ENCODE results near the gene CYBRD1.
"Not testable (repeated sequence)": the region's sequence is repeated elsewhere in the genome, so short reads cannot be mapped to it uniquely, and the experiment has no call there.

Gene CYBRD1

DNA sequence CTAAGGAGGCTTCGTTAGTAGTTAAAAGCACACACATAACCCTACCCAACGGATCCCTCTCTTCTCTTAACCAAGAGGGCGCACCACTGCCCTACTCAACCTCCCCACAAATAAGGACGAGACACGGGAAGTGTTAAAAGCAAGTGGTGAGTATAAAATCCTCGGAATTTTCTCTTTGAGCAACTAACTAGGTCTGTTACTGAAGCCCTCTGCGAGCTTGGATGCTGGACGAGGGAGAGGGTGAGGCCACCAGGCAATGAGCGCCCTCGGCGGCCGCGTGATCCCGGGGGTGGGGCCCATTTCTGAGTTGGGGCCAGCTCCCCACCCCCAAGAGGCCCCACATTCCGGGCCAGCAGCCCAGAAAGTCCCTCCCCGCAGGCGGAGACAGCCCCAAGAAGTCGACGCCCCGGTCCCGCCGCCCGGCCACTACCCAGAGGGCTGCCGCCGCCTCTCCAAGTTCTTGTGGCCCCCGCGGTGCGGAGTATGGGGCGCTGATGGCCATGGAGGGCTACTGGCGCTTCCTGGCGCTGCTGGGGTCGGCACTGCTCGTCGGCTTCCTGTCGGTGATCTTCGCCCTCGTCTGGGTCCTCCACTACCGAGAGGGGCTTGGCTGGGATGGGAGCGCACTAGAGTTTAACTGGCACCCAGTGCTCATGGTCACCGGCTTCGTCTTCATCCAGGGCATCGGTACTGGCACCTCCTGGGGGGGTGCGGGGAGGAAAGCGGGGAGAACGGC is at the start of gene CYBRD1:
TSS of gene CYBRD1 (plus strand) at position 423 of the 736 bp plus-strand sequence. CDS start at position 495, 72 bp downstream.
- peak; percentile 48 for DNase-seq (ENCODE audit: low spot score)

- DNase-seq (ENCODE audit: low spot score) = no peak
Measured at GRCh38 chr2:171475979-171476378, 46.3 kb upstream of the CYBRD1 start.

- DNase-seq (ENCODE audit: low spot score) = no peak
Measured at GRCh38 chr2:171478345-171478744, 43.9 kb upstream of the CYBRD1 start.

- DNase-seq (ENCODE audit: low spot score) = no peak
Measured at GRCh38 chr2:171479154-171479814, 43.0 kb upstream of the CYBRD1 start.

- DNase-seq (ENCODE audit: low spot score) = no peak
Measured at GRCh38 chr2:171480908-171481307, 41.4 kb upstream of the CYBRD1 start.

DNA sequence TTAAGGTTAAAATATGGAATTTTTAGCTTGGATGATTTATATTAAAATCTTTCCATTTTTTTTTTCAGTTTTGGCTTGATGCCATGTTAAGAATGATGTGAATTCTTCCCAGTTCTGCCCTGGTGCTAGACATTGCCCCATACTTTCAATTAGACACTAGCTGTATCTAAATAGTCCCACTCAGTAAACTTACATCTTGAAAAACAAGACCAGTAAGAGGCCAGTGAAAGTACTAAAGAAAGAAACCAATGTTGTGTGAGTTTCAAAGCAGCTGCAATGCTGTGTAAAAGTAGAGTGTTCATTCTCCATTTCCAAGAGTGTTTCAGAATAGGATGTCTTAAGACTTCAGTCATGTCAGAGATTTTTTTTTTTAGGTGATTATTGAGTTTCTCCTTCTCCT is 40.0 kb upstream of the CYBRD1 start:
- DNase-seq (ENCODE audit: low spot score) = no peak

DNA sequence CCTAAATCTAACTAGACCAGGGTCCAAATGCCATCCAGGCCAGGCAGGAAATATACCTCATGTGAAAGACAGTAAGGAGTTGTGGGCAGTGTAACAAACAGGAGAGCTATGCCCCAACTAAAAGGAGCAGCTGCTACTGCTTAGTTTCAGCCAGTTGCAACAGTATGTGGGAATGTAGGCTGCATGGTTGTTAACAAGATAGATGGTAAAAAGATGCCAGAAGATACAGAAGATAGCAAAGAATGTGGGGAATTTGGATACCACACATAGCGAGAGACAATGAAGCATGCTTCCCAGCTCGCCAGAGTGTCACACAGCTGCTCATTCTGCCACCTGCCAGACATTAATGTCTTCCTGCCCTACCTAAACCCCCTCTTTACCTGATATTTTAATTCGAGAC is 39.4 kb upstream of the CYBRD1 start:
- DNase-seq (ENCODE audit: low spot score) = no peak

GRCh38 chr2:171483793-171484192 is 38.5 kb upstream of the CYBRD1 start:
- no peak for DNase-seq (ENCODE audit: low spot score)

DNA sequence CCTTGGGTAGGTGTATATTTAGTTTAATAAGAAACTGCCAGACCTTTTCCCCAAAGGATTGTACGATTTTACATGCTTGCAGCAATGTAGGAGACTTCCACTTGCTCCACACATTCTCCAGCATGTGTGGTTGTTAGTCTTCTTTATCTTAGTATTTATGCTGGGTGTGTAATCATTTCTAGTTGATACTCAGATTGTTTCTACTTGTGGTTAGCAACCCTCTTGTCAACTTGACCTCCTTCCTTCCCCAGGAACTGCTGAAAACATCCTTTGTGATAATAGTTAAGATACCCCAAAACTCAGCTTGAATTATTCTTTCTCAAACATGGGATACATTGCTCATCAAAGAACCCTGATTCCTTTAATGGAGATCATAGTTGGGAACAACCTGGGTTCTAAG is 37.2 kb upstream of the CYBRD1 start:
- DNase-seq (ENCODE audit: low spot score) = no peak

DNA sequence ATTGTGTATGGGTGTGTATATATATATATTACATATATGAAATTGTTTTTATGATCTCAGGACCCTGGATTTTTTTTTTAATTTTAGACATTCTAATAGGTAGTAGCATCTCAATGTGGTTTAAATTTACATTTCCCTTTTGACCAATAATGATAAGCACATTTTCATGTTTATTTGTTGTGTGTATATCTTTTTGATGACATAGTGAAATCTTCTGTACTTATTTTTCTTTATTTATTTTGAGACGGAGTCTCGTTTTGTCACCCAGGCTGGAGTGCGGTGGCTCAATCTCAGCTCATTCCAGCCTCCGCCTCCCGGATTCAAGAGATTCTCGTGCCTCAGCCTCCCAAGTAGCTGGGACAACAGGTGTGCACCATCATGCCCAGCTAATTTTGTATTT is 35.1 kb upstream of the CYBRD1 start:
- no peak for DNase-seq (ENCODE audit: low spot score)

DNA sequence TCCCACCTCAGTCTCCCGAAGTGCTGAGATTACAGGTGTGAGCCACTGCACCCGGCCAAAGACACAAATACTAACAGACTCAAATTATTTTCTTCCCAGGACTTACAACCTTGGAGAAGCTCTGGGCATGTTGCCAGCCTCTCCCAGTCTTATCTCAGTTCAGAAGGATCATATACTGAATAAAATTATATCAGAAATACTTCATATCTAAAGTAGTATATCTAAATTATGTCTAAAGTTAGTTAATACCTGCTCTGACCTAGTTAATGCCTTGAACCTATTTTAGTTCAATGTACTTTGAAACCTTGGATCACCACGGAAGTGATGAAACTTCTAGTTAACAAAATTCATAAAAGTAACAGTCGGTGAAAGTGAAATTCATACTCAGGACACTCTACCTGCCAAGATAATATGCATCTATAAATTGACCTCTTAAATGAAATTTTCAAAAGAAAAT is 34.4 kb upstream of the CYBRD1 start:
- no peak for DNase-seq (ENCODE audit: low spot score)

GRCh38 chr2:171490577-171490976 is 31.7 kb upstream of the CYBRD1 start:
- no peak for DNase-seq (ENCODE audit: low spot score)

GRCh38 chr2:171491292-171491691 is 31.0 kb upstream of the CYBRD1 start:
- DNase-seq (ENCODE audit: low spot score) = no peak

- no peak for DNase-seq (ENCODE audit: low spot score)
Measured at GRCh38 chr2:171492664-171493063, 29.6 kb upstream of the CYBRD1 start.

DNA sequence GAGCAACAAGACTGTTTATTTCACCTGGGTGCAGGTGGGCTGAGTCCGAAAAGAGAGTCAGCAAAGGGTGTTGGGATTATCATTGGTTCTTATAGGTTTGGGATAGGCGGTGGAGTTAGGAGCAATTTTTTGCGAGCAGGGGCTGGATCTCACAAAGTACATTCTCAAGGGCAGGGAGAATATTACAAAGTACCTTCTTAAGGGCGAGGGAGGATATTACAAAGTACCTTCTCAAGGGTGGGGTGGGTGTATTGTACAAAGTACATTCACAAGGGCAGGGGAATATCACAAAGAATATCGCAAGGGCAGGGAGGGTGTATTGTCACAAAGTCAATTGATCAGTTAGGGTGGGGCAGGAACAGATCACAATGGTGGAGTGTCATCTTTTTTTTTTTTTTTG is 24.6 kb upstream of the CYBRD1 start:
- DNase-seq (ENCODE audit: low spot score) = not testable (repeated sequence)

DNA sequence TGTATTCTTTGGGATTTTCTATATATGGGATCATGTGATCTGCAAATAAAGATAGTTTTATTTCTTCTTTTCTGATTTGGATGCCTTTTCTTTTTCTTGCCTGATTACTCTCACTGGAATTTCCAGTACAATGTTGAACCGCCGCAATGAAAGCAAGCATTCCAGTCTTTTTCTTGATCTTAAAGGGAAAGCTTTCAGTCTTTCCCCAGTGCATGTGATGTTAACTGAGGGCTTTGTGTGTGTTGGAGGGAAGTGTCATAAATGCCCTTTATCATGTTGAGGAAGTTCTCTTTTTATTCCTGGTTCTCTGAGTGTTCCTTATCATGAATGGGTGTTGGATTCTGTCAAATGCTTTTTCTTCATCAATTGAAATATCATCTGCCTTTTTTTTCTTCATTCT is 16.9 kb upstream of the CYBRD1 start:
- DNase-seq (ENCODE audit: low spot score) = no peak

DNA sequence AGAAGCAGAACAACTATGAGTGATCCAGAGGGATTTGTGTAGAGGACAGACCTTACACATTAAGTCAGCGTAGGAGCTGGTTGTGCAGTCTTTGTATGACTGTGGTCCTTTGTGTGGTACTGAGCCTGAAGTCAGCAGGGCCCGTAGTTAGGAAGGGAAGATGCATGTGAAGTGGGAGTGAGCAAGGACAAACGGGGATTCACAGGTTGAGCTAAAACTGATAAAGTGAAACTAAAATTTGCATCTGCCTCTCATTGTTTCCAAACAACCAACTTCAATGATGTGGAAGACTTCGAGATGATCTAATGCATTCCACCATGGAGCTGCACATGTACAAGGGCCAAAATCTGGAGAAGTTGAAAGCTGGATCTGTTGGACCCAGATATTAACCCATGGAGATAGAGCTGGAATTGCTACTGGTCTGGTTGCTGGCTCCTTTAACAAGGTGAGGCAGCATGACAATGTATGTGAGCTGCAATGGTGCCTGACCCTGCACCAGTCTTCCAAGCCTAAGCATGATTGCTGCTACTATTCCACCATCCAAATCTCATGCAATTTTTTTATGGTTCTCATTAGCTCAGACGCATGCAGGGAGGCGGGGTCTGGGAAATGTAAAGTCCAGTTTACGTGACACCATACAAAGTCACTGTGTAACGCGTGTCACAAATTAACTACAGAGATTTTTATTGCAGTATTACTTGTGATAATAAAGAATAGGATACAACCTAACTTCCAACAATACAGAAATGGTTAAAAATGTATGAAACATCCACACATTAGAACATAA is 12.1 kb upstream of the CYBRD1 start:
- no peak for DNase-seq (ENCODE audit: low spot score)

- no peak for DNase-seq (ENCODE audit: low spot score)
Measured at GRCh38 chr2:171512014-171512413, 10.3 kb upstream of the CYBRD1 start.

GRCh38 chr2:171512683-171513195 is 9.5 kb upstream of the CYBRD1 start:
- no peak for DNase-seq (ENCODE audit: low spot score)

- no peak for DNase-seq (ENCODE audit: low spot score)
Measured at GRCh38 chr2:171513719-171514160, 8.5 kb upstream of the CYBRD1 start.

- DNase-seq (ENCODE audit: low spot score) = no peak
Measured at GRCh38 chr2:171514908-171515582, 7.2 kb upstream of the CYBRD1 start.
